Panc1 (cell line): Measurements from ENCODE around the gene RCOR3. TPM values are rescaled to one million over a fixed set of nuclear protein-coding genes. Genes with fewer than 3 reads are reported as not detected.

Experiments
- ATAC-seq: fragments of 200-7000 bp; cut with Tn5 transposase; 2 replicates; pipeline ENCODE4 v1.9.1; 2020; ENCODE audit warnings: mild to moderate bottlenecking, moderate library complexity
- BruUV-seq: library from RNA; stranded (reverse); fragments of 400-500 nt; replicated peaks from 2 replicates; lab custom pipeline; 2021; lab: Mats Ljungman, UMichigan
- CTCF ChIA-PET: fragments of 300-600 bp; sonication (Branson Sonifier 250); formaldehyde crosslinking; loops from one replicate; lab custom pipeline; 2022; ENCODE audit warnings: antibody characterized with exemption; lab: Charles Lee
- POLR2A ChIA-PET: fragments of 300-600 bp; sonication (Branson Sonifier 250); formaldehyde crosslinking; loops from one replicate; lab custom pipeline; 2022; ENCODE audit warnings: antibody characterized with exemption; lab: Charles Lee
- DNase-seq: peaks from one replicate; pipeline ENCODE4 v3.0.0-alpha.2; 2010; ENCODE audit warnings: low read depth, low spot score
- H3K27ac ChIP-seq: 2 replicates; pipeline ENCODE4 v1.5.1; 2011; ENCODE audit warnings: mild to moderate bottlenecking, low read length, inconsistent platforms
- H3K27me3 ChIP-seq: fragments of 200-500 bp; sonication (Bioruptor generic); 2 replicates; pipeline ENCODE4 v1.6.0; 2014; ENCODE audit warnings: low read length, inconsistent platforms; ENCODE audit not compliant: control insufficient read depth, insufficient read depth
- H3K36me3 ChIP-seq: fragments of 200-500 bp; sonication (Bioruptor generic); 2 replicates; pipeline ENCODE4 v1.5.1; 2014; ENCODE audit warnings: inconsistent platforms, mild to moderate bottlenecking, low read length, moderate library complexity; ENCODE audit not compliant: control insufficient read depth, insufficient read depth
- H3K4me1 ChIP-seq: 2 replicates; pipeline ENCODE4 v1.5.1; 2011; ENCODE audit warnings: inconsistent platforms, mild to moderate bottlenecking, low read length, moderate library complexity; ENCODE audit not compliant: control insufficient read depth, insufficient read depth
- H3K4me3 ChIP-seq, 2 experiments: 2 replicates each; pipeline ENCODE4 v1.5.1; 2011 to 2012; ENCODE audit warnings: low read depth in 2 of 2, low read length in 2 of 2, mild to moderate bottlenecking in 2 of 2, inconsistent platforms in 1 of 2, moderate library complexity in 1 of 2
- H3K9me3 ChIP-seq: fragments of 200-500 bp; sonication (Bioruptor generic); 2 replicates; pipeline ENCODE4 v1.5.1; 2014; ENCODE audit warnings: low read depth, mild to moderate bottlenecking, inconsistent platforms, low read length, moderate library complexity; ENCODE audit not compliant: control insufficient read depth, insufficient read depth
- POLR2AphosphoS5 ChIP-seq: IDR thresholded peaks from 2 replicates; pipeline ENCODE4 v1.6.1; 2012; ENCODE audit warnings: mild to moderate bottlenecking, low read depth, low read length, moderate library complexity
- REST ChIP-seq, 2 experiments: IDR thresholded peaks; 2 replicates each; pipeline ENCODE4 v1.6.1; 2011 to 2012; ENCODE audit warnings: low read depth in 2 of 2, control low read depth in 1 of 2, low read length in 1 of 2, mild to moderate bottlenecking in 1 of 2, moderate library complexity in 1 of 2; ENCODE audit not compliant: insufficient read depth in 1 of 2
- SIN3A ChIP-seq: IDR thresholded peaks from 2 replicates; pipeline ENCODE4 v1.6.1; 2012; ENCODE audit warnings: low read depth, mild to moderate bottlenecking, low read length, moderate library complexity, borderline replicate concordance; ENCODE audit not compliant: insufficient read depth
- TCF7L2 ChIP-seq: IDR thresholded peaks from 2 replicates; pipeline ENCODE4 v1.6.1; 2011; ENCODE audit warnings: mild to moderate bottlenecking, low read depth, low read length, inconsistent platforms
- in situ Hi-C: cut with HindIII; loops from 2 replicates; pipeline ENCODE4 v1.10.0; 2016; ENCODE audit warnings: low sequenced_read_pairs, low pct_unique_long_range_greater_than_20kb
- intact Hi-C: fragments of 100-400 bp; cut with micrococcal nuclease; formaldehyde crosslinking; loops from one replicate; pipeline ENCODE4 v1.10.0; 2022; ENCODE audit not compliant: unreplicated experiment
- total RNA-seq: library from RNA; stranded (reverse); gene quantifications from one replicate; pipeline ENCODE4 v1.2.1, GENCODE V29; 2021; ENCODE audit not compliant: unreplicated experiment
- TF ChIP-seq, protein P1 (sequence below): fragments of 450-650 bp; IDR thresholded peaks from 2 replicates; pipeline ENCODE4 v1.5.1; 2017; ENCODE audit warnings: mild to moderate bottlenecking

RCOR3 gene
- total RNA-seq, 1 experiment from 2014 or later, result 40.4 TPM

GRCh38 chr1:211340622-211341507, 81.7 kb downstream of the RCOR3 start:
- in situ Hi-C loops (no loop called here), intact Hi-C loops (no loop called here)
- Histone ChIP-seq H3K27ac (no peak overlapping the region), H3K4me3 (no peak overlapping the region), H3K36me3 (no peaks in the 10 kb centered on the region), H3K4me1 (no peaks in the 10 kb centered on the region), H3K27me3 (no peaks in the 10 kb centered on the region), H3K9me3 (no peaks in the 10 kb centered on the region)
- POLR2A ChIA-PET, result no interaction called here
- ATAC-seq, result no peak
- TF ChIP-seq POLR2AphosphoS5, result no peak
- no peak for TF ChIP-seq TCF7L2
- TF ChIP-seq, protein P1, sequence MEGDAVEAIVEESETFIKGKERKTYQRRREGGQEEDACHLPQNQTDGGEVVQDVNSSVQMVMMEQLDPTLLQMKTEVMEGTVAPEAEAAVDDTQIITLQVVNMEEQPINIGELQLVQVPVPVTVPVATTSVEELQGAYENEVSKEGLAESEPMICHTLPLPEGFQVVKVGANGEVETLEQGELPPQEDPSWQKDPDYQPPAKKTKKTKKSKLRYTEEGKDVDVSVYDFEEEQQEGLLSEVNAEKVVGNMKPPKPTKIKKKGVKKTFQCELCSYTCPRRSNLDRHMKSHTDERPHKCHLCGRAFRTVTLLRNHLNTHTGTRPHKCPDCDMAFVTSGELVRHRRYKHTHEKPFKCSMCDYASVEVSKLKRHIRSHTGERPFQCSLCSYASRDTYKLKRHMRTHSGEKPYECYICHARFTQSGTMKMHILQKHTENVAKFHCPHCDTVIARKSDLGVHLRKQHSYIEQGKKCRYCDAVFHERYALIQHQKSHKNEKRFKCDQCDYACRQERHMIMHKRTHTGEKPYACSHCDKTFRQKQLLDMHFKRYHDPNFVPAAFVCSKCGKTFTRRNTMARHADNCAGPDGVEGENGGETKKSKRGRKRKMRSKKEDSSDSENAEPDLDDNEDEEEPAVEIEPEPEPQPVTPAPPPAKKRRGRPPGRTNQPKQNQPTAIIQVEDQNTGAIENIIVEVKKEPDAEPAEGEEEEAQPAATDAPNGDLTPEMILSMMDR, result no peak
- no peak for TF ChIP-seq REST (IDR thresholded peaks at IDR 0.05; ENCODE audit: insufficient read depth in 1 of 2, low read depth in 2 of 2, low read length in 1 of 2)
- no peak for TF ChIP-seq SIN3A
- no peak for DNase-seq
- CTCF ChIA-PET, result no interaction called here
- no TSS peak for BruUV-seq

DNA sequence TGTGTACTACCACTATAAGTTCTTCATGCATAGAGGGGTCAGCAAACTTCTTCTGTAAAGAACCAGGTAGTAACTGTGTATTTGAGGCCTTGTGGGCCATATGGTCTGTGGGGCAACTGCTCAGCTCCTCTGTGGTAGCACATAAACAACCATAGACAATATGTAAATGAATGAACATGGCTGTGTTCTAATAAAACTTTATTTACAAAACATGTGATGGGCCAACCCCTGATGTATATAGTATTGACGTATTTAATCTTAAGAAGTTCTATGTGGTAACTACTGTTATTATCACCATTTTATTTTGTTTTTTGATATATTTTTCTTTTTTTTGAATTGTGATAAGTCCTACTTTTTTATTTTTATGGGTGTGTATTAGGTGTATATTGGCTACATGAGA, 82.8 kb downstream of the RCOR3 start:
- ChIA-PET CTCF (no interaction called here), POLR2A (no interaction called here)
- ATAC-seq (no peak), DNase-seq (no peak)
- Histone ChIP-seq H3K9me3 (no peaks in the 10 kb centered on the region), H3K27ac (no peak overlapping the region), H3K4me1 (no peaks in the 10 kb centered on the region), H3K4me3 (no peak overlapping the region), H3K27me3 (no peaks in the 10 kb centered on the region), H3K36me3 (no peaks in the 10 kb centered on the region)
- in situ Hi-C loops (no loop called here), intact Hi-C loops (no loop called here)
- no TSS peak for BruUV-seq
- TF ChIP-seq, protein P1, result no peak
- TF ChIP-seq TCF7L2 (no peak), POLR2AphosphoS5 (no peak), REST (IDR thresholded peaks at IDR 0.05; ENCODE audit: insufficient read depth in 1 of 2, low read depth in 2 of 2, low read length in 1 of 2) (no peak), SIN3A (no peak)
